Measurements from ENCODE around the gene CUX1.
"Not testable (repeated sequence)": the region's sequence is repeated elsewhere in the genome, so short reads cannot be mapped to it uniquely, and the experiment has no call there.

CUX1 gene

GRCh38 chr7:101991860-101992259 is 174.4 kb downstream of the CUX1 start:
- no peak for DNase-seq

DNA sequence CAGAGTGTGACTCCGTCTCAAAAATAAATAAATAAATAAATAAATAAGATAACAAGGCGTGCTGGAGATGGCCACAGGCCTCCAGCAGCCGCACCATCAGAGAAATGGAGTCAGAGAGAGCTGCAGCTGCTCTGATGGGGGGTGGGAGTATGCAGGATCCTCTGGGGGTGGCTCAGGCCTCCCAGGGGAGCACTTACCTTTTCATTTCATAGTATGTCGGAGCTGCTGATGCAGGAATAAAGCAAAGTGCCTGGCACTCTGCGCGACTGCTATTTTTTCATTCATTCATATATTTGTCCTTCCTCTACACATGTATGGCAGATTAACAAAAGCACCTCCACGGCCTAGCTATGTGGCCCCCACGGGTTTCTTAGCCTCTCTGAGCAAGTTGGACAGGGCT is 175.9 kb downstream of the CUX1 start:
- DNase-seq = no peak

DNA sequence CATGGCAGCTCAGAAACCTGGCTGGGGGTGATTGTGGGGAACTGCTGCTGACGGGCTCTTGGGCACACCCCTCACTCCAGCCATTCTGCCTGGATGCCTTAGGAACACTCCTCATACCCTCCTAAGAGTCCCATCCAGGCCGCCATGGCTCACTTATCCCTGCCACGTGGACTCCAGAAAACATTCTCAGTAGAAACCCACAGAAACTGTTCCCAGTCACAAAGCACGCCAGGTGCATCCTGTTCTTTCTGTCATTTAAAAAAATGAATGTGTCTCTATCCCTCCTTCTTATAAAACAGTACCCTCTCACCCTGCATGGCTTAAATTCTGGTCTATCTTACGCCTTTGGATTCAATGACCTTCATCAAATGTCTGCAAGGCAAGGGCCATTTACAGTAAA is 177.7 kb downstream of the CUX1 start:
- DNase-seq = no peak

- DNase-seq = no peak
Measured at GRCh38 chr7:101996131-101996691, 178.8 kb downstream of the CUX1 start.

DNA sequence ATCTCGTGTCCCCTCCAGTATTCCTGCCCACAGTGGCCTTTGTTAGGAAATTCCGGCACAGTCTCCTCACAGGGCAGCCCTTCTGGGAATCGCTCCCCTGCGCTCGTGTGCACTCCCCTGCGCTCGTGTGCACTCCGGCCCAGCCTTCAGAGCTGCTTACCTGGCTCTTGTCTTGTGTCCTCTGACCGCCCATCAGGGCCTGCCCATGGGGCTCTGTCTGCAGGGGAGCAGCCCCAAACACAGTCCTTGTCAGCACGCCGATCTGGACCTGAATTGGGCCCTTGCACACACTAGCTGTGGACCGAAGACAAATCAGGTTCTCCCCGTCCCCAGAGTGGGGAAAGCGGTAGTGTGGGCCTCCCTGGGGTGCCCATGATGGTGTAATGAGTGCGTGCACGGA is 179.4 kb downstream of the CUX1 start:
- no peak for DNase-seq

GRCh38 chr7:101998029-101998905 is 180.8 kb downstream of the CUX1 start:
- no peak for DNase-seq

- DNase-seq = no peak
Measured at GRCh38 chr7:101998906-101999240, 181.4 kb downstream of the CUX1 start.

GRCh38 chr7:101999393-101999792 is 182.0 kb downstream of the CUX1 start:
- no peak for DNase-seq

DNA sequence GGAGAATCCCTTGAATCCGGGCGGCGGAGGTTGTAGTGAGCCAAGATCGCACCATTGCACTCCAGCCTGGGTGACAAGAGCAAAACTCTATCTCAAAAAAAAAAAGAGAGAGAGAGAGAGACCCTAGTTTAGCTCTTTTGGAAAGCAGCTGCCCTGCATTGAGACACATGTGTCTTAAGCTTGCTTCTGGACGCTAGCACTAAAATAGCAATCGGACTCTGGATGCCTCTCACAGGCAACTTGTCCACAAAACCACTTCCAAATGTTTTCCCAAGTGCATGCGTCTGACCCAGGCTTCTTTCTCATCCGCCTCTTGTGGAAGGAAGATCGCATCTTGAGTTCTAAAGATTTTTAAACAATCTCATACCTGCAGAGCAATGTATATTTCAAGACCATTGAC is 182.7 kb downstream of the CUX1 start:
- DNase-seq = no peak

DNA sequence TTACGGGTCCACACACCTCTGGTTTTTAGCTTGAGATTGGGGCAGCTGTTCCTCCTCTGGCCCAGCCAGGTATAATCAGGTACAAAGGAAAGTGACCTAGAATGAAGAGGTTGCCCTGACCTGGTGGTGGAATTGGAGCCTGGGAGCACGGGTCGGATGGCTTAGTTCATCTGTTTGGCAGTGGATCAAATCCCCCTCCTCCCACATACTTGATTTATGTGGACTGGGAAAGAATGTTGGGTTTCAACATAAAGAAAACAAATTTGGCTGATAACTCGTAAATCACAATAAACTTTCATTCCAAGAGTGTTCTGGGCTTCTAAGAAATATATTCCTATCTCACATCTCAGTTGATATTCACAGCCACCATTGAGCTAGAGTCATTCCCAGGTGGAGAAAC is 186.8 kb downstream of the CUX1 start:
- no peak for DNase-seq

GRCh38 chr7:102004848-102005247 is 187.4 kb downstream of the CUX1 start:
- DNase-seq = no peak

GRCh38 chr7:102005933-102006480 is 188.6 kb downstream of the CUX1 start:
- DNase-seq = no peak

DNA sequence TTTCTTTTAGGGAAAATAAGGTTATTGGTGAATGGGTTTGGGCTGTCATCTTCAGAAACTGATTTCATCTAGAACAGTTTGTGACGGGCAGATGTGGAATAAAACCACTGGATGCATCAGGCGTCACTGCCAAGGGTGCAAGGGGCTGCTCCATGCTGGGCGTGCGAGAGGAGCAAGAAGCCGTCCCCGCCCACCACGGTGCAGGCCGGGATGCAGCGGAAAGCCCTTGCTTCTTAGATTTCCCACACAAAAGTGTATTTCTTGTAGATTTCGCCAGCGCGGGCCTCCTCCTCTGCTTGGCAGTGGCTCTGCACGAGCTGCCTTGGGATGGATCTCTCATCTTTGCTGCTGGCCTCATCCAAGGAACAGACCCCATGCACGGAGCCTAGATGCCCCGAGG is 189.3 kb downstream of the CUX1 start:
- no peak for DNase-seq

- DNase-seq = no peak
Measured at GRCh38 chr7:102008535-102009262, 191.3 kb downstream of the CUX1 start.

- no peak for DNase-seq
Measured at GRCh38 chr7:102009628-102010027, 192.2 kb downstream of the CUX1 start.

GRCh38 chr7:102012112-102012830 is 194.8 kb downstream of the CUX1 start:
- DNase-seq = not testable (repeated sequence)

GRCh38 chr7:102012941-102013461 is 195.6 kb downstream of the CUX1 start:
- no peak for DNase-seq

GRCh38 chr7:102018876-102019275 is 201.4 kb downstream of the CUX1 start:
- DNase-seq = no peak

DNA sequence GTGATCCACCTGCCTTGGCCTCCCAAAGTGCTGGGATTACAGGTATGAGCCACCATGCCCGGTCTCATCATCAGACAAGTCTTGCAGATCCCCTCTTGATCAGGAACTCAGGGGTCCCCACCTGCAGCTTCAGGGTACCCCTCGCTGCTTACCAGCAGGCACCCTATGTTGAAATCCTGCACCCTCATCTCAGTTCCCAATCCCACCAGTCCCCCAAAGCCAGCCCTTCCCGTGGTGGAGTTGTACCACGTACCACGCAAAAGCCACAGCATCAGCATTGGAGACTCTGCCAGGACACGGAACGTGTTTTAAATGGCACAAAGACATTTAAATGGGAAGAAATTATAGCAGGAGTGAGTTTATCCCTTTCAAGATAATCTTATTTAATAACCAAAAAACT is 202.0 kb downstream of the CUX1 start:
- DNase-seq = no peak

- DNase-seq = no peak
Measured at GRCh38 chr7:102021841-102022618, 204.6 kb downstream of the CUX1 start.

DNA sequence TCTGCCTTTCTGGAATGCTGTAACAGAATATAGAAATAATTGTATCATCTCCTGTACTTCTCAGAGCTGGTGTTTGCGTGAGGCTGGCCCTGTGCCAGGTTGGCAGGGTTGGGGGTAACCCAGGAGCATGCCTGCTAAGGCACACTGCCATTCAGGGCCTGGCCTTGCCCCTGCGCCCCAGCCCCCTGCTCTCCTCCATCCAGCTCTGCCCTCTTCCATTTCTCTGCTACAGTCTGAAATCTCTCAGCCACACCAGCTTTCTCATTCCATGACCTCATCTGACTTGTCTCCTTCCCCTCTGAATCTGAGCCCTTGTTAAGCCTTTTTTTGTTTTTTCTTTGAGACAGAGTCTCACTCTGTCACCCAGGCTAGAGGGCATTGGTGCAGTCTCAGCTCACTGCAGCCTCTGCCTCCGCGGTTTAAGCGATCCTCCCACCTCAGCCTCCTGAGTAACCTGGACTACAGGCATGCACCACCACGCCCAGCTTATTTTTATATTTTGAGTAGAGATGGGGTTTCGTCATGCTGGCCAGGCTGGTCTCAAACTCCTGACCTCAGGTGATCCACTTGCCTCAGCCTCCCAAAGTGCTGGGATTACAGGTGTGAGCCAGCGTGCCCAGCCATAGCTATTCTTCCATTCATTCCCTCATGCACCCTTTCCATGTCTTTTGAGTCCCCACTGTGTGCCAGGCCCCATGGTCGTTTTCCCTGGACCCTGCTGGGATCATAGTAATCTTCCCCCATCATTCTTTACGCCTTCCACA is 206.8 kb downstream of the CUX1 start:
- DNase-seq = no peak

All from NCI-H748 treated with DMSO at 0.1 percent for 48 hours (cell line).